GM18499 (cell line): ENCODE data around the gene ZNF684.
"Not testable (repeated sequence)": the region's sequence is repeated elsewhere in the genome, so short reads cannot be mapped to it uniquely, and the experiment has no call there.

Experiments
- ATAC-seq: cut with Tn5 transposase; IDR thresholded peaks from one replicate; pipeline ENCODE4 v1.9.1; 2021; ENCODE audit warnings: moderate number of reproducible peaks; ENCODE audit not compliant: insufficient read depth, unreplicated experiment

The ZNF684 gene

GRCh38 chr1:40564913-40565312 lies 33.5 kb downstream of the ZNF684 start:
- no peak for ATAC-seq

DNA sequence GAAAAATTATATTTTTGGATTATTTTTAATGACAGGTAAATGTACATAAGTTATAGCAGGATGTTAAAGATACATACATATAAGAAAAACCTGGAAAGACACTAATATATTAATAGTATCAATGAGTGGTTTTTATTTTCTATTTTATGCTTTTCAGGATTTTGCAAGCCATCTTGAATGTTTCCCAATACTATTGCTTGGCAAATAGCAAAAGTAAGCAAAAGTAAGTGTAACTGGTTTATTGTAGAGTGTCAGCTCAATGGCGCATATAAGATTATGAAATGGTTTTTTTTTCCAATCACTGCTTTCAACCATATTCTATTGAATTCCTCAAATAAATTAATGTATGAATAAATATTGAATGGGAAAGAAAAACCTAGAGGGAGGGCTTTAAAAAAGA lies 36.4 kb downstream of the ZNF684 start:
- no peak for ATAC-seq

GRCh38 chr1:40574805-40575204 lies 43.4 kb downstream of the ZNF684 start:
- ATAC-seq: not testable (repeated sequence)

GRCh38 chr1:40575336-40575735 lies 43.9 kb downstream of the ZNF684 start:
- ATAC-seq: no peak

DNA sequence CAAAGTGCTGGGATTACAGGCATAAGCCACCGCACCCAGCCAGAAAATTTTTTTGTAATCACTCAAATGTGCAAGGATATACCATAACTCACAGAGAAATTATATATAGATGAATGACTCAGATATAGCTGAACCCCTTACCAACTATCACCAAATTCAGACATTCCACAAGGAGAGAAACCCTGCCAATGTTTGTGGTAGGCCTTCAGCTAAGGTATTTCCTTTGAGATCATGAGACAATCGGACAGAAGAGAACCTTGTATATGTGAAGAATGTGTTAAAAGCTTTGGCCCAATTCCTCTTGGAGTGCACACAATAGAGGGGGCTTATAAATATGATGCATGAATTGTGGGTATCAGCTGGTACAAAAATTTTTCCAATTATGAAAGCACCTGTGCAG lies 50.7 kb downstream of the ZNF684 start:
- no peak for ATAC-seq

DNA sequence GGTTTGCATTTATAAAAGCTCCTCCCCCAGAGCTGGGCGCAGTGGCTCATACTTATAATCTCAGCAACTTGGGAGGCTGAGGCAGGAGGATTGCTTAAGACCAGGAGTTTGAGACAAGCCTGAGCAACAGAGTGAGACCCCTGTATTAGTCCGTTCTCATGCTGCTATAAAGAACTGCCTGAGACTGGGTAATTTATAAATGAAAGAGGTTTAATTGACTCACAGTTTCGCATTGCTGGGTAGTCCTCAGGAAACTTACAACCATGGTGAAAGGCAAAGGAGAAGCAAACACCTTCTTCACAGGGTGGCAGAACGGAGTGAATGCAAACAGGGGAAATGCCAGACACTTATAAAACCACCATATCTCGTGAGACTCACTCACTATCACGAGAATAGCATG lies 52.5 kb downstream of the ZNF684 start:
- no peak for ATAC-seq

- no peak for ATAC-seq
Measured at GRCh38 chr1:40588586-40588985, 57.1 kb downstream of the ZNF684 start.

DNA sequence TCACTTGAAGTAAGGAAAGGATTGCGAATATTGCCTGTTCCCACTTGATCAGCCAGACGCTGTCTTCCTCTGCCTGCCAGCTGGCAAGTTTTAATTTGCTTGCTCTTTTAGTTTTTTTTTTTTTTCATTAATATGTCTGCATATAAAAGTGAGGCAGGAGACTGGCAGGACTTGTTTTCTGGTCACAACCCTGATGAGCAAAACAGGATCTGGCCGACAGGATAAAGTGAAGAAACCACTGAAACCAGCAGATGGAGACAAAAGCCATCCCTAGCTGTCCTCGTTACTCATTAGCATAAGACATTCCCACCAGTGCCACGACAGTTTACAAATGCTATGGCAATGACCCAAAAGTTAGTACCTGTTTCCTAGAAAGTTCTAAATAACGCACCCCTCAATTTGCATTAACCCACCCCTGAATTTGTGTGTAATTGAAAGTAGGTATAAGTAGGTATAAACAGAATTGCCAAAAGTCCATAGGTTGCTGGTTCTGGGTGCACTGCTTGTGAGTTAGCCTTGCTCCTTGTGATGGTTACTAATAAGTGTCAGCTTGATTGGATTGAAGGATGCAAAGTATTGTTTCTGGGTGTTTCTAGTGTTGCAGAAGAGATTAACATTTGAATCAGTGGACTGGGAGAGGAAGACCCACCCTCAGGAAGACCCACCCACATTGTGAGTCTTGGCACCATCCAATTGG lies 60.8 kb downstream of the ZNF684 start:
- ATAC-seq: no peak

DNA sequence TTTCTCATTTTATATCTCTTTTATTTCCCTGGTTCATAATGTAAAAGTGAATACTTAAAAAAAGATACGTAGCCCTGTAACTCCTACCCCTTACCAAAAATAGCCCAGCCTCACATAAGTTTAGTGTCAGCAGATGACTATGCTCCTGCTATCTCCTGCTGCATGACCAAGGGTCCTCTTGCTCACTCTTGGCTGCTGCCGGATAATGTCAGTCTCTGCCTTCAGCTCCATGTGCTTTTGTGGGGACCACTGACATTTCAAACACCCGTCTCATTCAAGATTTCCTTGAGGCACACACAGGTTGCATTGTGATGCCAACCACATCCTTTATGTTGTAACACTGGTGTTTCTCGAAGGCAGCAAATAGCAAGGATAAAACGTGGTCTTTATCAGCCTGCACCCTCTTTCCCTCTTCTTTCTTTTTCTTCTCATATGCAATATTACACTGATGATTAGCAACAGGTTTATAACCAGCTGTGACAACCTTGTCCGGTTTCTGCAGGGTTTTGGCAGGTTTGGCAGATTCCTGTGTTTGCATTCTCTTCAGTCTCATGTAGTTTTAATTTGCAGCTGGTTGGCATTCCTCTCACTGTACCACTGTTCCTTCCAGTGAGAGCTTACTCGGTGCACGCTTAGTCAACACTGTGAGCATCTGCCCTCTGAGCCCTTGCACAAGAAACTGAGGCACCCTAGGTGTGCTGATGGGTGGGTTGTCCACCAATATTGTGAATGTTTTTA lies 62.2 kb downstream of the ZNF684 start:
- ATAC-seq: no peak

DNA sequence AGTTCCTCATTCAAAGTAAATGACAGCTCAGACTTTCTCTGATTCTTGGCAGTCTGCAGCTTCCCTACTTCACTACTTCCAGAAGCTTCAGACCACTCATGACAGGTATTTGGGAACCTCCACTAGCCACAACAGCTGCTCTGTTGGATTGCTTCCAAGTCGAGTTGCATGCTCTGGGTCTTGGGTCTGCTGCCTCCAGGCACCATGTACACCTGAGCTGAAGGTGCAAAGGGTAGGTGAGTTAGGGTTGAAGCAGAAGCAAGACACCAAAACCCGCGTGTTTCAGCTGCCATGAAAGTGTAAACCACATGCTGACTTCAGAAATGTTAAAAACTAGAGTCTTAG lies 62.7 kb downstream of the ZNF684 start:
- no peak for ATAC-seq

DNA sequence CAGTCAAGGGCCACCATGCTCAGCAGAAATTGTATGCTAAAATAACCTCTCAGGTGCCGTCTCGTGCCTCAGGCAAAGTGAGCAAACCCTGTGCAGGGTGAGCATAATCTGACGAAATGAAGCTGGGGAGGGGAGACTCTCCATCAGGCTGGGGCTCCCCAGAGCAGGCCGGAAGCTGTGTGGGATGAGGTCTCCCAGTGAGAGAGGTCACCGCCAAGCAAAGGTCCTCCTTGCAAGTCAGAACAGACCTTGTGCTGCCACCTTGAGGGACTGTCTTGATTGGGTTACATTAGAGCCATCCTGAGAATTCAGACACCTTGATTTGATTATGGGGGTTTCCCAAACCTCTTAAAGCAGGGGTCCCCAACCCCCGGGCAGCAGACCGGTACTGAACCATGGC lies 64.2 kb downstream of the ZNF684 start:
- ATAC-seq: no peak
